Fibroblast of pulmonary artery (primary cell): ENCODE data around the gene PHACTR3.
"Not testable (repeated sequence)": the region's sequence is repeated elsewhere in the genome, so short reads cannot be mapped to it uniquely, and the experiment has no call there.

Experiments
- DNase-seq: peaks from one replicate; pipeline ENCODE4 v3.0.0-alpha.2; 2010; ENCODE audit warnings: low read depth
- H3K4me3 ChIP-seq: replicated peaks from 2 replicates; pipeline ENCODE4 v1.5.1; 2011; ENCODE audit warnings: low read depth, mild to moderate bottlenecking, control low read depth, low read length, moderate library complexity
- TF ChIP-seq, protein P1 (sequence below): IDR thresholded peaks from 2 replicates; pipeline ENCODE4 v1.5.1; 2011; ENCODE audit warnings: mild to moderate bottlenecking, control low read depth, low read length, inconsistent platforms; ENCODE audit errors: missing control alignments

Gene PHACTR3

DNA sequence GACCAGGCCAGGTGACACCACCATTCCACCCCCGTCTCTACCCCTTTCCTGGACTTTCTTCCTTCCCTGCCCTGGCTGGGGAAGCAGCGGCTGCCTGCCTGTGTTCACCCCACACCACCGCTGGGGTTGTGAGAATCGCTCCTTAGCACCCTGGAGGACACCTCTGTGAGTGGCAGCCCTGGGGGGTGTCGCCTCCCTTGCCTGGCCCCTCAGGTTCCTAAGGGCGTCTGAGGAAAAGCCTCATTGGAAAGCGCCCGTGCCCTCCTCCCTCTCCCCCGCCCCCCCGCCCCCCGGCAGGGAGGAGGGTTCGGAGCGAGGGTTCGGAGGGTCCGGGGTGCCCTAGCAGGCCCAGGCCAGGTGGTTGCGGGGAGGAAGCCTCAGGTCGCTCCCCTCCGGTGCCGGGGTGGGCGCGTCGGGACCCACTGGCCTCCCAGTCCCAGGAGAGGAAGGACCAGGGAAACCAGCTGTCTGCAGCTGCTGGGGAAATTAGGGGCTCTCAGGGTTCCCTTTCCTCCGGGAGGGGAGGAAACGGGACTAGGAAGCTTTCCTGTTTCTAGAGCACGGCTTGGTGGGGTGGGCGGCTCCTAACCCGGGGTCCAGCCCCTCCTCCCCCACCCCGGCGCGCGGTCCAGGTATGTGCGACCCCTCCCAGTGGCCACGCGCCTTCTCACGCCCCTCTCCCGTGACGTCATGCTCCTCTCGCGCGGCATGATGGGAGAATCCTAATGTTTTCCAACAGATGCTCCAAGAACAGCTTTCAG, at the start of gene PHACTR3:
Gene PHACTR3, plus strand, starts transcription at position 760 of the 761 bp plus-strand sequence. CDS start 475 bp downstream, outside the sequence.
- DNase-seq, result no peak
- no peak within 1 kb of the TSS for H3K4me3 ChIP-seq
- TF ChIP-seq, protein P1, sequence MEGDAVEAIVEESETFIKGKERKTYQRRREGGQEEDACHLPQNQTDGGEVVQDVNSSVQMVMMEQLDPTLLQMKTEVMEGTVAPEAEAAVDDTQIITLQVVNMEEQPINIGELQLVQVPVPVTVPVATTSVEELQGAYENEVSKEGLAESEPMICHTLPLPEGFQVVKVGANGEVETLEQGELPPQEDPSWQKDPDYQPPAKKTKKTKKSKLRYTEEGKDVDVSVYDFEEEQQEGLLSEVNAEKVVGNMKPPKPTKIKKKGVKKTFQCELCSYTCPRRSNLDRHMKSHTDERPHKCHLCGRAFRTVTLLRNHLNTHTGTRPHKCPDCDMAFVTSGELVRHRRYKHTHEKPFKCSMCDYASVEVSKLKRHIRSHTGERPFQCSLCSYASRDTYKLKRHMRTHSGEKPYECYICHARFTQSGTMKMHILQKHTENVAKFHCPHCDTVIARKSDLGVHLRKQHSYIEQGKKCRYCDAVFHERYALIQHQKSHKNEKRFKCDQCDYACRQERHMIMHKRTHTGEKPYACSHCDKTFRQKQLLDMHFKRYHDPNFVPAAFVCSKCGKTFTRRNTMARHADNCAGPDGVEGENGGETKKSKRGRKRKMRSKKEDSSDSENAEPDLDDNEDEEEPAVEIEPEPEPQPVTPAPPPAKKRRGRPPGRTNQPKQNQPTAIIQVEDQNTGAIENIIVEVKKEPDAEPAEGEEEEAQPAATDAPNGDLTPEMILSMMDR, result no peak

GRCh38 chr20:59557733-59558529, 46.4 kb upstream of the PHACTR3 start:
- H3K4me3 ChIP-seq, DNase-seq: not testable (repeated sequence)

GRCh38 chr20:59559024-59559817, 45.1 kb upstream of the PHACTR3 start:
- H3K4me3 ChIP-seq, result no peak overlapping the region
- TF ChIP-seq, protein P1, result no peak
- DNase-seq, result no peak

DNA sequence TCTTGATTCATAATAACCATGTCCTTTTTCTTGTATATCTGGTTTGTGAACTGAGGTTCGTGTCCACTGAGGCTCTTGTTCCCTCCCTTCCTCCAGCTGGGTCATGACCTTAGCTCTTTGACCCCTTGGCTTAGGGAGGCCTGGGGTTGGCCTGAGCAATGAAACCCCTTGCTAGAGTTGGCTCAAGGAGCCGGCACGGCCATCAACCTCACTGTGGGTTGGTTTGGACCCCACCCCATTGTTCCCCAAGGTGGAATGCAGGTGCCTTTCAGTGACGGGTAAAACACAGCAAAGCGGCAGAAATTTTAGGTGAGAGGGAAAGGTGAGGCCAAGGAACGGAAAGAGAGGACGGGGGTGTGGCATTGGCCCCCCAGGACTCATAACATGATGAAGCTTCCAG, 44.5 kb upstream of the PHACTR3 start:
- DNase-seq, result no peak
- TF ChIP-seq, protein P1, result no peak
- no peak overlapping the region for H3K4me3 ChIP-seq

DNA sequence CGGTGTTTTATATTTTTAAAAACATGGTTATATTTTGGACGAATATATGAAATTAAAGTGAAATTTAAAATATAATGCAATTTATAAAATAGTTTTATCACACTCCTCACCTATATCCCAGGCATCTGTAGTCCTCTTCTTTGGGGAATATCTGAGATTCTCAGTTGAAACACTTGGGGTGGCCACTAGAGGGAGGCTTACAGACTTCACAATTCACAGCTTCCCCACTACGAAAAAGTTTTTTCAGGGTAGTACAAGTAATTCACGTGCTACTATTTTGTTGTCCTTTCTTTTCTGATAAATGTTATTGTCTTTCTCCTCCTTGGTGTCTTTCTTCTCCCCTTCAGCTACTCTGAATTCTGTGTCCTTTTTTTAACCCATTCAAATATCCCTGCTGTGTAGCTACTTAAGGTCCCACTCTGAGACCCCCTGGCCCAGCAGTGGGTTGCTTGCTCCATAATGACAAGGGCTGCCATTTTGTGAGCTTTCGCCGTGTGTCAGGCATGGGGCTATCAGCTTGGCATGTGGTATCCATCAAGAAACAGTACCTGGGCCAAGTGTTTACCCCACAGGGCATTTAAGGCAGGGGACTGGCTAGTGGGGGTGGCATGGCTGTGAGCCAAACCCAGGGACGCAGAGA, 43.6 kb upstream of the PHACTR3 start:
- DNase-seq, result peak; percentile 8
- TF ChIP-seq, protein P1, result peak; percentile 45

DNA sequence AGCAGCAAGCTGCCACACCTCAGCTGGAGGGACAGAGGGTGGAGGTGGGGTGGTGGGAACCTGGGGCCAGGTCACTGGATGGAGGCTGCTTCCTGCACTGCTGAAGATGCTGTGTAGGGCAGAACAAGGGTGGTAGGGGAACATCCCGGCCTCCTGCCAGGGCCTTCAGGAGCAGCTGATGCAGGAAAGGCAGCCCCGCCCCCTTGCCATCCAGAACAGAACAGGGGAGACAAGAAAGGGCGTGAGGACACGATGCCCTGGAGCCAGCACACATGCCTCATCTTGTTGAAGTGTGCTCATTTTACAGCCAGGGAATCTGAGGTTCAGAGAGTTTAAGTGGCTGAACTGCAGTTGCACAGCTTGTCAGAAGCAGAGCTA, 43.1 kb upstream of the PHACTR3 start:
- TF ChIP-seq, protein P1, result no peak
- DNase-seq, result no peak
- no peak overlapping the region for H3K4me3 ChIP-seq

More for the DNA sequence above, 43.6 kb upstream of the PHACTR3 start:
- H3K4me3 ChIP-seq, result no peak overlapping the region
